Cardiac fibroblast (primary cell): Measurements from ENCODE around the gene NHP2.

Experiments used
- DNase-seq, 2 donors: peaks; one replicate each; pipeline versions ENCODE4 v3.0.0 to v3.0.0-alpha.2; 2010; ENCODE audit warnings: low read depth in 2 of 2
- H3K4me3 ChIP-seq, 2 donors: replicated peaks in 1 of 2; 1 replicate in 1 of 2; 2 replicates in 1 of 2; pipeline ENCODE4 v1.5.1; 2011; ENCODE audit warnings: low read depth in 2 of 2, low read length in 2 of 2, mild to moderate bottlenecking in 2 of 2, moderate library complexity in 1 of 2
- TF ChIP-seq, protein P1 (sequence below): IDR thresholded peaks from one replicate; pipeline ENCODE4 v1.5.1; 2011; ENCODE audit warnings: low read depth, mild to moderate bottlenecking, low read length, inconsistent platforms

Gene NHP2

DNA sequence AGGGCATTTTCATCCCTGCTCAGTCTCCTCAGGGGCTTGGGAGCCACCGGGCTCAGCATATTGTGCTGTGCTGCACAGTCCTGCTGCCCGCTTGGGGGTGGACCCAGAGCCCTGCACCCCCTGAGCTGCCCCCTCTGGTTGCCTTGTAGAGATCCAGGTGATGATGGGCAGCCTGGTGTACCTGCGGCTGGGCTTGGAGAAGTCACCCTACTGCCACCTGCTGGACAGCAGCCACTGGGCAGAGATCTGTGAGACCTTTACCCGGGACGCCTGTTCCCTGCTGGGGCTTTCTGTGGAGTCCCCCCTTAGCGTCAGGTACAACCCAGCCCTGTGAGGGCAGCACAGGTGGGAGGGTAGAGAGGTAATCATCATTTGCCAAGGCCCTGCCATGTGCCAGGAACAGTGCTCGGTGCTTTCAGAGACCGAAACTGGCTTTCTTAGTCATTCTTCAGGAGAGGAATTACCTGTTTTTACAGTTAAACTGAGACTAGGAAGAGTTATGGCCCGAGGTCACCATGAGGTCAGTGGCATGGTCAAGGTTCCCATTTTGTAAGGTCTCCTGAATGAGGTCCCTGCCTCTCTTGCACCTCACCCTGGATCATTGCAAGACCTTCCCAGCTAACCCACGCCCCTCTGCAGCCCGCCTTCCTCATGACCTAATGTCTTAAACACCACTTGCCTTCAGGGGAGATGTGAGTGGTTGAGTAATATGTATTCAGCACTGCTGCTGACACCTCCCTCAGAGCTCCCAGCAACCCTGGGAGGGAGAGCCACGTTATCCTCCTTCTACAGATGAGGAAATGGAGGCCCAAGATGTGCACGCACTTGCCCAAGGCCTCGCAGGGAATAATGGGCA is 7.5 kb downstream of the NHP2 start:
- TF ChIP-seq, protein P1, sequence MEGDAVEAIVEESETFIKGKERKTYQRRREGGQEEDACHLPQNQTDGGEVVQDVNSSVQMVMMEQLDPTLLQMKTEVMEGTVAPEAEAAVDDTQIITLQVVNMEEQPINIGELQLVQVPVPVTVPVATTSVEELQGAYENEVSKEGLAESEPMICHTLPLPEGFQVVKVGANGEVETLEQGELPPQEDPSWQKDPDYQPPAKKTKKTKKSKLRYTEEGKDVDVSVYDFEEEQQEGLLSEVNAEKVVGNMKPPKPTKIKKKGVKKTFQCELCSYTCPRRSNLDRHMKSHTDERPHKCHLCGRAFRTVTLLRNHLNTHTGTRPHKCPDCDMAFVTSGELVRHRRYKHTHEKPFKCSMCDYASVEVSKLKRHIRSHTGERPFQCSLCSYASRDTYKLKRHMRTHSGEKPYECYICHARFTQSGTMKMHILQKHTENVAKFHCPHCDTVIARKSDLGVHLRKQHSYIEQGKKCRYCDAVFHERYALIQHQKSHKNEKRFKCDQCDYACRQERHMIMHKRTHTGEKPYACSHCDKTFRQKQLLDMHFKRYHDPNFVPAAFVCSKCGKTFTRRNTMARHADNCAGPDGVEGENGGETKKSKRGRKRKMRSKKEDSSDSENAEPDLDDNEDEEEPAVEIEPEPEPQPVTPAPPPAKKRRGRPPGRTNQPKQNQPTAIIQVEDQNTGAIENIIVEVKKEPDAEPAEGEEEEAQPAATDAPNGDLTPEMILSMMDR = peak; percentile 76
- H3K4me3 ChIP-seq = no peak overlapping the region
- peak; percentile 50 to 54 for DNase-seq

DNA sequence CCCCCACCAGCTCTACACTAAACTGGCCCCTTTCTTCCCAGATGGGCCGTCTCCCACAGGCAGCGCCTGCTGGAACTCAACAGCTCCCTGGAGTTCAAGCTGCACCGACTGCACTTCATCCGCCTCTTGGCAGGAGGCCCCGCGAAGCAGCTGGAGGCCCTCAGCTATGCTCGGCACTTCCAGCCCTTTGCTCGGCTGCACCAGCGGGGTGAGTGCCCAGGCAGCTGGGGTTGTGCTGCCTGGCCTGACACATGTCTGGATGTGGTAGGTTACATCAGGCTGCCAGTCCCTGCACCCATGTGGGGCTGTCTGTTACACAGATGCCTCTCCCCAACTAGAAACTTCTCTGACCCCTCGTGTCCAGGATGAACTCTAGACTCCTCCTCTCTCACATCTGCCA is 9.8 kb downstream of the NHP2 start:
- H3K4me3 ChIP-seq = no peak overlapping the region
- DNase-seq = peak in 1 of 2 donors; percentile 77
- TF ChIP-seq, protein P1 = no peak

DNA sequence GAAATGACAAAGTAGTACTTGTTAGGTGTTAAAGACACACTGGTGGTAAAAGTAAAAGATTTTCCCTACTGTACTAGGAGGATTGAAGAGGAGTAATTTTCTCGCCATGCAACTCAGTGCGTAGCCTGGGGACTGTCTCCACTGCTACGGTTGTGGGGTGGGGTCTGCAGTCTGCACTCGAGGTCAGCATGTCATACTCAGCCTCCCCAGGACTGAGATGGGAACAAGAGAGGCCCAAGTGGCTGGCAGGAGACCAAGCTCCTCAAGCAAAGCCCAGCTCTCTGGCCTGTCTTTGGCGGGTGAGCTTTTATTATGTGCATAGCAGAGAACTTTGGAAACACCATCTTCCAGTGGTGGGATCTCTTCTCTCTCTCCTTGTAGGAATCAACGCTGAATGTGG is 10.4 kb downstream of the NHP2 start:
- DNase-seq = no peak
- TF ChIP-seq, protein P1 = no peak
- H3K4me3 ChIP-seq = no peak overlapping the region

DNA sequence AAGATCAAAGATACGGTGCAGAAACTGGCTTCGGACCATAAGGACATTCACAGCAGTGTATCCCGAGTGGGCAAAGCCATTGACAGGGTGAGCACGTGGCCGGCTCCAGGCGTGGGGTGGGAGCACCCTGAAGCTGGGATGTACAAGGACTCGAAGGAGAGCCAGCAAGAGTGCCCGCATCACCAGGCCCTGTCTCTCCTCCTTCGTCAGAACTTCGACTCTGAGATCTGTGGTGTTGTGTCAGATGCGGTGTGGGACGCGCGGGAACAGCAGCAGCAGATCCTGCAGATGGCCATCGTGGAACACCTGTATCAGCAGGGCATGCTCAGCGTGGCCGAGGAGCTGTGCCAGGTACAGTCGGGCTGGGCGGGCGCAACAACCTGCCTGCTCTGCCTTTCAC is 11.0 kb downstream of the NHP2 start:
- TF ChIP-seq, protein P1 = no peak
- no peak for DNase-seq
- no peak overlapping the region for H3K4me3 ChIP-seq

DNA sequence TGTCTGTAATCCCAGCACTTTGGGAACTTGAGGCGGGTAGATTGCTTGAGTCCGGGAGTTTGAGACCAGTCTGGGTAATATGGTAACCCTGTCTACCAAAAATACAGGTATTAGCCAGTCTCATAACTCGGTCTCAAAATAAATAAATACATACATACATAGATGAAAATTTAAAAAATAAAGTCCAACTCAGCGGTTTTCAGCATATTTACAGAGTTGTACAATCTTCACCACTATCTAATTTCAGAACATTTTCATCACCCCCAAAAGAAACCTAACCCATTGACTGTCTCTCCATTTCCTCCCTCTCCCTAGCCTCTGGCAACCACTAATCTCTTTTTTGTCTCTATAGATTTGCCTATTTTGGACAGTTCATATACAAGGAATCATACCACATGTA is 12.1 kb downstream of the NHP2 start:
- DNase-seq = no peak
- TF ChIP-seq, protein P1 = no peak
- H3K4me3 ChIP-seq = no peak overlapping the region

DNA sequence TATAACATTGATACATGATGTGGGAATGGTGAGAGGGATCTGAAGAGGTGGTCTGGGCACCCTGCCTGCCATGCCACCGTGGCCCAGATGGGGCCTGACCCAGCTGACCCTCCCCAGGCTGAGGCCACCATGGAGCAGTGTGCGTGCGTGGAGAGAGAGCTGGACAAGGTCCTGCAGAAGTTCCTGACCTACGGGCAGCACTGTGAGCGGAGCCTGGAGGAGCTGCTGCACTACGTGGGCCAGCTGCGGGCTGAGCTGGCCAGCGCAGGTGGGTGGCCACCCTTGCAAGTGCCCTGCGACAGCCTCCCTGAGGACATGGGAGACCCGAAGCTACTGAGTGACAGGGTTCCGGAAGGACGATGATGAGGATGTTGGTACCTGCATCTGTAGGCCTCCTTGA is 15.7 kb downstream of the NHP2 start:
- TF ChIP-seq, protein P1 = no peak
- no peak overlapping the region for H3K4me3 ChIP-seq
- no peak for DNase-seq

DNA sequence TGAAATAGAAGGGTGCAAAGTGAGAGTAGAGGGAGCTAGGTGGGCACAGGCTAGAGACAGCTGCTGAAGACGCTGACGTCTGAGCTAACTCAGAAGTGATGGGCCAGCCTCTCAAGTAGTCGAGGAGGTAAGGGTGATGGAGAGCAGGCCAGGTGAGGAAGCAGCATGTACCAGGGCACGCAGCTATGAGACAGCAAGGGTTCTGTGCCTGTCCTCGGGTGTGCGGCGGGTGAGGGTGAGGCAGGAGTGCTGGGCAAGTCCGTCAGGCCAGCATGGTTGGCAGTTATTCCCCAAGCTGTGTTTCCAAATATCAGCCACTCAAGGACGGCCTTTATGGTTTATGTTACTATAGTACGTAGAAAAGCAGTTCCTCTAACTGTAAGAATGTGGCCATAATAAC is 16.7 kb downstream of the NHP2 start:
- H3K4me3 ChIP-seq = no peak overlapping the region
- TF ChIP-seq, protein P1 = no peak
- no peak for DNase-seq
